ENCODE results near the gene CAMKK2.
"Not testable (repeated sequence)": the region's sequence is repeated elsewhere in the genome, so short reads cannot be mapped to it uniquely, and the experiment has no call there.

CAMKK2 gene

DNA sequence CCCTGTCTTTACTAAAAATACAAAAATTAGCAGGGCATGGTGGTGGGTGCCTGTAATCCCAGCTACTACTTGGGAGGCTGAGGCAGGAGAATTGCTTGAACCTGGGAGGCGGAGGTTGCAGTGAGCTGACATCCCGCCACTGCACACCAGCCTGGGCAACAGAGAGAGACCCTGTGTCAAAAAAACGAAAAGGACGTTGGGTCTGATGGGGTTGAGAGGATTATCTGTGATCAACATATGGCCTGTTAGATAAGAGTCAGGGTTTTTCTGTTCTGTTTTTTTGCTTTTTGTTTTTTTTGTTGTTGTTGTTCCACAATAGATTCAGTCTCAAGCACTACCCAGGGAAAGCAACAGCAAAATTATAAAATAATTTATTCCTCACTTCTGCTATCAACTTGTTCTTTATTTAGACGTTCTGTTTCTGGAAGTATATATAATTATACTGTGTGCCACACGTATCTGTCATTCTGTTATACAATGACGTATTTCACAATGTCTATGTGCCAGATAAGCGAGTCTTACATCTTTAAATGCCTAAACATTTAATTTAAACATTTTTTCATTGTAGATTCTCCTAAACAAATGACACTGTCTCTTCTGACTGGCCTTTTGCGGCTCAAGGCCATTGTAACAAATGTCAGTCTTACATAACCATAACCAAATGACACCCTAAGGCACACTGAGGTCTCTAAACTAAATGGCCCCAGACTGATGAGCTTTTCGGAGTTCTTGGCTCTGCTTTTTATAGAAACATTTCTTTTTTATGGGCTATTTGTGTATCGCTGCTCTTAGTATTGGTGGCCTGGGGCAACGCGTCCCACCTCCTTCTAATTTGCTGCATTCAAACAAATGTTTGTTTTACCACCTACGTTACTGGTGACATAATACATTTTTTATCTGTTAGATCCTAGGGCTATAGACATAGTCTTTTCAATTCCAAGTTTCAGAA, 93.8 kb downstream of the CAMKK2 start:
- TF ChIP-seq, protein P1, sequence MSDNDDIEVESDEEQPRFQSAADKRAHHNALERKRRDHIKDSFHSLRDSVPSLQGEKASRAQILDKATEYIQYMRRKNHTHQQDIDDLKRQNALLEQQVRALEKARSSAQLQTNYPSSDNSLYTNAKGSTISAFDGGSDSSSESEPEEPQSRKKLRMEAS (IDR thresholded peaks at IDR 0.05; ENCODE audit: low read depth, low read length) = no peak
- TF ChIP-seq POLR2A (IDR thresholded peaks at IDR 0.05; ENCODE audit: extremely low read depth, insufficient read length) (no peak), MYC (IDR thresholded peaks at IDR 0.05; ENCODE audit: low read depth, low read length) (no peak)
- TF ChIP-seq, protein P2, sequence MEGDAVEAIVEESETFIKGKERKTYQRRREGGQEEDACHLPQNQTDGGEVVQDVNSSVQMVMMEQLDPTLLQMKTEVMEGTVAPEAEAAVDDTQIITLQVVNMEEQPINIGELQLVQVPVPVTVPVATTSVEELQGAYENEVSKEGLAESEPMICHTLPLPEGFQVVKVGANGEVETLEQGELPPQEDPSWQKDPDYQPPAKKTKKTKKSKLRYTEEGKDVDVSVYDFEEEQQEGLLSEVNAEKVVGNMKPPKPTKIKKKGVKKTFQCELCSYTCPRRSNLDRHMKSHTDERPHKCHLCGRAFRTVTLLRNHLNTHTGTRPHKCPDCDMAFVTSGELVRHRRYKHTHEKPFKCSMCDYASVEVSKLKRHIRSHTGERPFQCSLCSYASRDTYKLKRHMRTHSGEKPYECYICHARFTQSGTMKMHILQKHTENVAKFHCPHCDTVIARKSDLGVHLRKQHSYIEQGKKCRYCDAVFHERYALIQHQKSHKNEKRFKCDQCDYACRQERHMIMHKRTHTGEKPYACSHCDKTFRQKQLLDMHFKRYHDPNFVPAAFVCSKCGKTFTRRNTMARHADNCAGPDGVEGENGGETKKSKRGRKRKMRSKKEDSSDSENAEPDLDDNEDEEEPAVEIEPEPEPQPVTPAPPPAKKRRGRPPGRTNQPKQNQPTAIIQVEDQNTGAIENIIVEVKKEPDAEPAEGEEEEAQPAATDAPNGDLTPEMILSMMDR (IDR thresholded peaks at IDR 0.05; ENCODE audit: low read depth, low read length) = no peak
- no peak overlapping the region for H3K4me3 ChIP-seq (ENCODE audit: low read depth, low read length)
- DNase-seq (ENCODE audit: low read depth) = no peak

DNA sequence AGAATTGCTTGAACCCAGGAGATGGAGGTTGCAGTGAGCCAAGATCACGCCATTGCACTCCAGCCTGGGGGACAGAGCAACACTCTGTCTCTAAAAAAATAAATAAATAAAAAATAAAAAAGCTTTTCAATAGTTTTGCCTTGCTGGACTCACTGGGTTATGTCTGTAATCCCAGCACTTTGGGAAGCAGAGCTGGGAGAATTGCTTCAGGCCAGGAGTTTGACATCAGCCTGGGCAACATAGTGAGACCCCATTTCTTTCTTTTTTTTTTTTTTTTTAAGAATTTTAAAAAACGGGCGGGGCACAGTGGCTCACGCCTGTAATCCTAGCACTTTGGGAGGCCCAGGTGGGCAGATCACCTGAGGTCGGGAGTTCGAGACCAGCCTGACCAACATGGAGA, 95.4 kb downstream of the CAMKK2 start:
- not testable (repeated sequence) for H3K4me3 ChIP-seq (ENCODE audit: low read depth, low read length); DNase-seq (ENCODE audit: low read depth)

DNA sequence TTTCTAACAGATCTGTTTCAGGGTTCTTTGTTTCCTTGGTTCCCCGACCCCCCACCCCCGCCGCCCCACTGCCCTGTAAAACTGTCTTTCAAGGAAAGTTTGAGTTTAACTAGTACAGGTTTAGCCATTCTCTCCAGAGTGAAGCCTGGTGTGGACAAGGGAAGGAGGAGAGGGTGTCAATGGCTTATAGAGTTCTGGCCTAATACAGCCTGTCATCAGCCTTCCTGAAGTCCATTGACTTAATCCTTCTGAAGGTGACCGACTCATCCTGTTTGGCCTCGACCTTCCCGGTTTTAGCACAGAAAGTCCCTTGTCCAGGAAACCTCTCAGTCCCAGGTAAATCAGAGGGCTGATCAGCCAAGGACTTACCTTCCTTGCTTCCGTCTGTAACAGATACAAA, 97.6 kb downstream of the CAMKK2 start:
- DNase-seq (ENCODE audit: low read depth) = no peak
- H3K4me3 ChIP-seq (ENCODE audit: low read depth, low read length) = no peak overlapping the region
- TF ChIP-seq MYC (IDR thresholded peaks at IDR 0.05; ENCODE audit: low read depth, low read length) (no peak), POLR2A (IDR thresholded peaks at IDR 0.05; ENCODE audit: extremely low read depth, insufficient read length) (no peak)
- TF ChIP-seq, protein P2 (IDR thresholded peaks at IDR 0.05; ENCODE audit: low read depth, low read length) = no peak
- TF ChIP-seq, protein P1 (IDR thresholded peaks at IDR 0.05; ENCODE audit: low read depth, low read length) = no peak

DNA sequence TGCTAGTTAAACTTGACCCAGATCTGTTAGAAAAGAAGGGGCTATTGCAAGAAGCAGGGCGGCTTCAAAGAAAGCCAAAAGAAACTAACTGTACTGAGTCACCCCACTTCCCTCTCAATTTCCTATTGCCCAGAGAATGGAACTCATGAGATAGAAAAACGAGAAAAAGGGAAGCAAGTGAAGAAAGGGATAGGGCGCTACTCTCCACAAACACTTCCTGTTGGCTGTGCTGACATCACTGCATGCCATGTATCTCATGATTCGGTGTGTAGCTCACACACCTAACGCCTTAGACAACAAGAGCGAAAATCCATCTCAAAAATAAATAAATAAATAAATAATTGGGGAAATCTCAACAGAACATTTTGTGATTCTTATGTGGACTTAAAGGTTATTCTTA, 99.6 kb downstream of the CAMKK2 start:
- TF ChIP-seq POLR2A (IDR thresholded peaks at IDR 0.05; ENCODE audit: extremely low read depth, insufficient read length) (no peak), MYC (IDR thresholded peaks at IDR 0.05; ENCODE audit: low read depth, low read length) (no peak)
- TF ChIP-seq, protein P2 (IDR thresholded peaks at IDR 0.05; ENCODE audit: low read depth, low read length) = no peak
- TF ChIP-seq, protein P1 (IDR thresholded peaks at IDR 0.05; ENCODE audit: low read depth, low read length) = peak; percentile 45
- DNase-seq (ENCODE audit: low read depth) = peak; percentile 93
- H3K4me3 ChIP-seq (ENCODE audit: low read depth, low read length) = no peak overlapping the region

DNA sequence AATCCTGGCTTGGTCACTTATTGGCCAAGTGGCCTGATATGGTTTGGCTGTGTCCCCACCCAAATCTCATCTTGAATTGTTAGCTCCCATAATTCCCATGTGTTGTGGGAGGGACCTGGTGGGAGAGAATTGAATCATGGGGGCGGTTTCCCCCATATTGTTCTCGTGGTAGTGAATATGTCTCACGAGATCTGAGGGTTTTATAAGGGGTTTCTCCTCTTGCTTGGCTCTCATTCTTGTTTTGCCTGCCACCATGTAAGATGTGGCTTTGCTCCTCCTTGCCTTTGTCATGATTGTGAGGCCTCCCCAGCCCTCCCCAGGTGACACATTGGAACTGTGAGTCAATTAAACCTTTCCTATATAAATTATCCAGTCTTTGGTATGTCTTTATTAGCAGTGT, 105.4 kb downstream of the CAMKK2 start:
- DNase-seq (ENCODE audit: low read depth) = no peak
- TF ChIP-seq, protein P1 (IDR thresholded peaks at IDR 0.05; ENCODE audit: low read depth, low read length) = no peak
- no peak for TF ChIP-seq POLR2A (IDR thresholded peaks at IDR 0.05; ENCODE audit: extremely low read depth, insufficient read length)
- TF ChIP-seq, protein P2 (IDR thresholded peaks at IDR 0.05; ENCODE audit: low read depth, low read length) = no peak
- no peak overlapping the region for H3K4me3 ChIP-seq (ENCODE audit: low read depth, low read length)

DNA sequence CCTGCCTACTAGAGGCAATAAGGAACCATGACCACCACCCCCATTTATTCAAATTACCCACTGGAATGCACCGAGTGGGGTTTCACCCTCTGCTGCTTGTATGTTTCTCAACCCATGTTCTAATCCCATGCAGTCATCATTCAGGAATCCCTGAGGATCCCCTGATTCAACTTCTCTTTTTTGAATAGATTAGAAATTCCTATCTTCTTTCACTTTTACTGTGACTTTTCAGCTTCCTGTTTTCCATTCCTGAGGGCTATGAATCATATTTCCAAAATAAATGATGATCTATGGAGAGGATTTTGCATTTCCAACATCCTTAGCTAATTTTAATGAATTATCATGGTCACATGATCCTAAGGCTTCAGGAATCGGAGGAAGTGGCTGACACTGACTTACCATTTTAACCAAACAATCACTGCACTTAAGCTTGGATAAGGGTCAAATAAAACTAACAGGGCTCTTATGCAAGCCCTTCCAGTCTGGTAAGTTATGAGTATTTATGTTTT, 105.9 kb downstream of the CAMKK2 start:
- no peak for TF ChIP-seq MYC (IDR thresholded peaks at IDR 0.05; ENCODE audit: low read depth, low read length)
- TF ChIP-seq, protein P2 (IDR thresholded peaks at IDR 0.05; ENCODE audit: low read depth, low read length) = no peak
- TF ChIP-seq, protein P1 (IDR thresholded peaks at IDR 0.05; ENCODE audit: low read depth, low read length) = no peak
- no peak for TF ChIP-seq POLR2A (IDR thresholded peaks at IDR 0.05; ENCODE audit: extremely low read depth, insufficient read length)
- peak; percentile 56 for DNase-seq (ENCODE audit: low read depth)

More for the DNA sequence above, 105.9 kb downstream of the CAMKK2 start:
- H3K4me3 ChIP-seq (ENCODE audit: low read depth, low read length) = no peak overlapping the region

Measured in NB4 (cell line).